ENCODE results near the gene ZNF77.
A peak's percentile ranks its signal among the peaks of the same experiment; 100 is the strongest.
"Not testable (repeated sequence)": the region's sequence is repeated elsewhere in the genome, so short reads cannot be mapped to it uniquely, and the experiment has no call there.

ZNF77 gene

GRCh38 chr19:2944403-2944774, 382 bp downstream of the ZNF77 start:
- no peak for DNase-seq (ENCODE audit: low read depth)
- TF ChIP-seq CTCF (IDR thresholded peaks at IDR 0.05; ENCODE audit: low read depth, low read length, missing control alignments): no peak
- peak overlapping the region; percentile 79 for H3K4me3 ChIP-seq (ENCODE audit: low read depth, low read length)

GRCh38 chr19:2942928-2943640, 1.7 kb downstream of the ZNF77 start:
- no peak for DNase-seq (ENCODE audit: low read depth)
- H3K4me3 ChIP-seq (ENCODE audit: low read depth, low read length): no peak overlapping the region
- TF ChIP-seq CTCF (IDR thresholded peaks at IDR 0.05; ENCODE audit: low read depth, low read length, missing control alignments): no peak

DNA sequence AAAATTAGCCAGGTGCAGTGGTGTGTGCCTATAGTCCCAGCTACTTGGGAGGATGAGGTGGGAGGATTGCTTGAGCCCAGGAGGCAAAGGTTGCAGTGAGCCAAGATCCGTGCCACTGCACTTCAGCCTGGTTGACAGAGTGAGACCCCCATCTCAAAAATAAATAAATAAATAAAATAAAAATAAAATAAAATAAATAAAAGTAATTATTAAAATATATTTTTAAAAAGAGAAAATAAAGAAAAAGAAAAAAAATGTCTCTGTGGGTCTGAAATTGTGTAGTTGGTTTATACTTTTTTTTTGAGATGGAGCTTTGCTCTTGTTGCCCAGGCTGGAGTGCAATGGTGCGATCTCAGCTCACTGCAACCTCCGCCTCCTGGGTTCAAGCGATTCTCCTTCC, 8.9 kb downstream of the ZNF77 start:
- H3K4me3 ChIP-seq (ENCODE audit: low read depth, low read length): not testable (repeated sequence)

GRCh38 chr19:2933490-2933910, 11.3 kb downstream of the ZNF77 start:
- TF ChIP-seq CTCF (IDR thresholded peaks at IDR 0.05; ENCODE audit: low read depth, low read length, missing control alignments): no peak
- H3K4me3 ChIP-seq (ENCODE audit: low read depth, low read length): no peak overlapping the region
- DNase-seq (ENCODE audit: low read depth): no peak

More for the DNA sequence above, 8.9 kb downstream of the ZNF77 start:
- DNase-seq (ENCODE audit: low read depth): not testable (repeated sequence)

DNA sequence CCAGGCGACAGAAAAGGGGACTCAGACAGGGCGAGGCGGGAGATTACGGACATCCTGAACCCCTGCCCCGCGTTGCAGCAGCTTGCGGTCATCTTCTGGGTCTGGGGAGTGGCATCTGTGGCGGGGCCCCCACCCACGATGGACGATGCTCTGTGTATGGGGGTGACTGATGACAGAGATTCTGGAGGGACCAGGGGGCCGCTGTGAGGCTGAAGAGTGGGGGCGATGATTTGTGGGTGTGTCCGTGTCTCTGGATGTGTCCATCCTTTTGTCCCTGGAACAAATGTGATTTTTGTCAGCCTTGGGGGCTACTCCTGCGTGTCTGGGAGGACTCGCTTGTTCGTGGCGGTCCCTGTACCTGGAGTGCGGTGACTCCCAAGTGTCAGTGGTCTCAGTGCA, 17.7 kb downstream of the ZNF77 start:
- H3K4me3 ChIP-seq (ENCODE audit: low read depth, low read length): no peak overlapping the region
- no peak for TF ChIP-seq CTCF (IDR thresholded peaks at IDR 0.05; ENCODE audit: low read depth, low read length, missing control alignments)
- DNase-seq (ENCODE audit: low read depth): no peak

- DNase-seq (ENCODE audit: low read depth): no peak
- H3K4me3 ChIP-seq (ENCODE audit: low read depth, low read length): no peak overlapping the region
- no peak for TF ChIP-seq CTCF (IDR thresholded peaks at IDR 0.05; ENCODE audit: low read depth, low read length, missing control alignments)
These were observed 18.3 kb downstream of the ZNF77 start for GRCh38 chr19:2926341-2927031.

DNA sequence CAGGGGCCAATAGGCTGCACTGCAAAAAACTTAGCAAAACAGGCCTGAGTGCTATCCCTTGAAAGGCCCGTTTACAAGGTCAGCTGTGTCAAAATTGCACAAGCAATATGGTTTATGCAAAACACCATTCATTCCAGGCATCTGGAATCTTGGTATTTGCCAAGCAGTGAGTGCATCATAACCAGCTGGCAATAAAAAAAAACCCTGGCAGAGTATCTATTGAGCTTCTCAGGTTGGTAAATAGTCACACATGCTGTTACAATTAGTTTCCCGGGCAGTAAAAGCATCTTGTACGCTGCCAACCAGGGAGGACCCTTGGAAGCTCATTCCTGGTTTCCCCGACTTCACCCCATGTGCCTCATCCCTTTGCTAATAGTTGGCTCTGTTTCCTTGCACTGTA, 21.3 kb downstream of the ZNF77 start:
- TF ChIP-seq CTCF (IDR thresholded peaks at IDR 0.05; ENCODE audit: low read depth, low read length, missing control alignments): no peak
- no peak for DNase-seq (ENCODE audit: low read depth)
- no peak overlapping the region for H3K4me3 ChIP-seq (ENCODE audit: low read depth, low read length)
